Adrenal gland (tissue), 5 donors: ENCODE data around the gene TLK2.

Experiments used
- CTCF ChIP-seq, 6 experiments: fragments of 450-650 bp in 4 of 6; fragments of 200-600 bp in 2 of 6; sonication (generic) in 1 of 6; IDR thresholded peaks; 1 replicate in 5 of 6; 2 replicates in 1 of 6; pipeline versions ENCODE4 v1.5.1 to v1.8.0; 2016 to 2021; ENCODE audit warnings: antibody characterized with exemption in 6 of 6, mild to moderate bottlenecking in 2 of 6, moderate library complexity in 1 of 6
- POLR2A ChIP-seq, 2 donors: fragments of 450-650 bp; IDR thresholded peaks; one replicate each; pipeline ENCODE4 v1.6.1; 2017; ENCODE audit warnings: antibody characterized with exemption in 2 of 2, mild to moderate bottlenecking in 2 of 2, moderate library complexity in 1 of 2
- donor health status: DM: no; HTN: no; CAD: no.

- TF ChIP-seq CTCF (IDR thresholded peaks at IDR 0.05) (no peak), POLR2A (IDR thresholded peaks at IDR 0.05) (no peak)
These were observed 84.0 kb downstream of the TLK2 start for GRCh38 chr17:62562656-62563055.
